H1 (cell line): ENCODE data around the gene CDC42BPB.

Source experiments
- SIN3A ChIP-seq, 2 experiments: IDR thresholded peaks in 1 of 2; conservative IDR thresholded peaks in 1 of 2; 2 replicates each; pipeline ENCODE4 v1.6.1; 2011 to 2012; ENCODE audit warnings: low read length in 2 of 2, improper control_type of control experiment in 1 of 2, low read depth in 1 of 2, mild to moderate bottlenecking in 1 of 2
- TF ChIP-seq, protein P1 (sequence below), 3 experiments: IDR thresholded peaks; 1 replicate in 2 of 3; 2 replicates in 1 of 3; pipeline versions ENCODE4 v1.5.1 to v1.6.1; 2011; ENCODE audit warnings: low read length in 3 of 3, mild to moderate bottlenecking in 3 of 3, inconsistent platforms in 2 of 3, low read depth in 1 of 3, moderate library complexity in 1 of 3; ENCODE audit not compliant: insufficient read depth in 1 of 3; ENCODE audit errors: control extremely low read depth in 1 of 3

DNA sequence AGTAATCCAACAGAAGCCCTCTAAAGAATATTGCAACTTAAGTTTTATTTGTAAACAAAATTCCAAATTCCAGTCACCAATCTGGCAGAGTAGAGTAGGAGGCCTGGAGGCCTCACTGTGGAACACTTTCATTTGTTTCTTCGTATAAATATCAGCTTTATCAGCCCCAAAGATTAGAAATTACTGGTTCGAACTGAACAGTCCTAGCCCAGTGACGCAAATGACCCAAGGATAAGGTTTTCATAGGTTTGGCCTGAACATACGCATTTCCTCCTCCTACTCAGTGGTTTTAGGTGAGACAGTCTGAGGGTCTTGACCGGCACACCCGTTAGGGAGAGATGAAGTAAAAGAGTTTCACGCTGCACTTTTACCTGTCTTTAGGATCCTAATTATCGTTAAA, 1.7 kb downstream of the CDC42BPB start:
- no peak for TF ChIP-seq SIN3A (conservative IDR thresholded peaks at IDR 0.05 in 1 of 2, IDR thresholded peaks at IDR 0.05 in 1 of 2; ENCODE audit: low read depth in 1 of 2, low read length in 2 of 2)
- TF ChIP-seq, protein P1, sequence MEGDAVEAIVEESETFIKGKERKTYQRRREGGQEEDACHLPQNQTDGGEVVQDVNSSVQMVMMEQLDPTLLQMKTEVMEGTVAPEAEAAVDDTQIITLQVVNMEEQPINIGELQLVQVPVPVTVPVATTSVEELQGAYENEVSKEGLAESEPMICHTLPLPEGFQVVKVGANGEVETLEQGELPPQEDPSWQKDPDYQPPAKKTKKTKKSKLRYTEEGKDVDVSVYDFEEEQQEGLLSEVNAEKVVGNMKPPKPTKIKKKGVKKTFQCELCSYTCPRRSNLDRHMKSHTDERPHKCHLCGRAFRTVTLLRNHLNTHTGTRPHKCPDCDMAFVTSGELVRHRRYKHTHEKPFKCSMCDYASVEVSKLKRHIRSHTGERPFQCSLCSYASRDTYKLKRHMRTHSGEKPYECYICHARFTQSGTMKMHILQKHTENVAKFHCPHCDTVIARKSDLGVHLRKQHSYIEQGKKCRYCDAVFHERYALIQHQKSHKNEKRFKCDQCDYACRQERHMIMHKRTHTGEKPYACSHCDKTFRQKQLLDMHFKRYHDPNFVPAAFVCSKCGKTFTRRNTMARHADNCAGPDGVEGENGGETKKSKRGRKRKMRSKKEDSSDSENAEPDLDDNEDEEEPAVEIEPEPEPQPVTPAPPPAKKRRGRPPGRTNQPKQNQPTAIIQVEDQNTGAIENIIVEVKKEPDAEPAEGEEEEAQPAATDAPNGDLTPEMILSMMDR (IDR thresholded peaks at IDR 0.05; ENCODE audit: control extremely low read depth in 1 of 3, insufficient read depth in 1 of 3, low read depth in 1 of 3, low read length in 3 of 3), result no peak
